ENCODE results near the gene FBXO45.
"Not testable (repeated sequence)": the region's sequence is repeated elsewhere in the genome, so short reads cannot be mapped to it uniquely, and the experiment has no call there.

FBXO45 gene

GRCh38 chr3:196557236-196557635 lies 11.2 kb upstream of the FBXO45 start:
- Histone ChIP-seq H3K27ac (ENCODE audit: low read length) (no peak overlapping the region), H3K9me3 (ENCODE audit: control insufficient read depth in 1 of 2, low read length in 2 of 2) (no peaks in the 10 kb centered on the region), H3K4me1 (ENCODE audit: control insufficient read depth in 1 of 2, insufficient read depth in 2 of 2, low read length in 2 of 2) (no peaks in the 10 kb centered on the region), H3K4me3 (ENCODE audit: low read depth in 1 of 2, low read length in 2 of 2) (no peak overlapping the region), H3K36me3 (ENCODE audit: control insufficient read depth in 1 of 2, insufficient read depth in 2 of 2, low read length in 2 of 2) (peaks cover 0 to 33% of the 10 kb centered on the region in 2 donors), H3K27me3 (ENCODE audit: low read depth, low read length) (no peaks in the 10 kb centered on the region)

GRCh38 chr3:196558476-196558875 lies 10.0 kb upstream of the FBXO45 start:
- Histone ChIP-seq H3K27ac (ENCODE audit: low read length) (no peak overlapping the region), H3K27me3 (ENCODE audit: low read depth, low read length) (no peaks in the 10 kb centered on the region), H3K9me3 (ENCODE audit: control insufficient read depth in 1 of 2, low read length in 2 of 2) (no peaks in the 10 kb centered on the region), H3K4me1 (ENCODE audit: control insufficient read depth in 1 of 2, insufficient read depth in 2 of 2, low read length in 2 of 2) (no peaks in the 10 kb centered on the region), H3K4me3 (ENCODE audit: low read depth in 1 of 2, low read length in 2 of 2) (no peak overlapping the region), H3K36me3 (ENCODE audit: control insufficient read depth in 1 of 2, insufficient read depth in 2 of 2, low read length in 2 of 2) (peaks cover 0 to 30% of the 10 kb centered on the region in 2 donors)

- no peaks in the 10 kb centered on the region for H3K9me3 ChIP-seq (ENCODE audit: control insufficient read depth in 1 of 2, low read length in 2 of 2)
- H3K4me3 ChIP-seq (ENCODE audit: low read depth in 1 of 2, low read length in 2 of 2) = no peak overlapping the region
- H3K27ac ChIP-seq (ENCODE audit: low read length) = no peak overlapping the region
- peaks cover 0 to 17% of the 10 kb centered on the region in 2 donors for H3K36me3 ChIP-seq (ENCODE audit: control insufficient read depth in 1 of 2, insufficient read depth in 2 of 2, low read length in 2 of 2)
- no peaks in the 10 kb centered on the region for H3K27me3 ChIP-seq (ENCODE audit: low read depth, low read length)
- H3K4me1 ChIP-seq (ENCODE audit: control insufficient read depth in 1 of 2, insufficient read depth in 2 of 2, low read length in 2 of 2) = no peaks in the 10 kb centered on the region
Measured at GRCh38 chr3:196559826-196560225, 8.6 kb upstream of the FBXO45 start.

GRCh38 chr3:196563721-196564225 lies 4.7 kb upstream of the FBXO45 start:
- Histone ChIP-seq H3K9me3 (ENCODE audit: control insufficient read depth in 1 of 2, low read length in 2 of 2) (no peaks in the 10 kb centered on the region), H3K36me3 (ENCODE audit: control insufficient read depth in 1 of 2, insufficient read depth in 2 of 2, low read length in 2 of 2) (peaks cover 0 to 15% of the 10 kb centered on the region in 2 donors), H3K4me1 (ENCODE audit: control insufficient read depth in 1 of 2, insufficient read depth in 2 of 2, low read length in 2 of 2) (peaks cover 0 to 9% of the 10 kb centered on the region in 2 donors), H3K27ac (ENCODE audit: low read length) (no peak overlapping the region), H3K27me3 (ENCODE audit: low read depth, low read length) (no peaks in the 10 kb centered on the region), H3K4me3 (ENCODE audit: low read depth in 1 of 2, low read length in 2 of 2) (no peak overlapping the region)

GRCh38 chr3:196569003-196569516 lies 600 bp downstream of the FBXO45 start:
- no peaks in the 10 kb centered on the region for H3K27me3 ChIP-seq (ENCODE audit: low read depth, low read length)
- peaks cover 6 to 24% of the 10 kb centered on the region in 2 donors for H3K4me1 ChIP-seq (ENCODE audit: control insufficient read depth in 1 of 2, insufficient read depth in 2 of 2, low read length in 2 of 2)
- H3K9me3 ChIP-seq (ENCODE audit: control insufficient read depth in 1 of 2, low read length in 2 of 2) = no peaks in the 10 kb centered on the region
- H3K36me3 ChIP-seq (ENCODE audit: control insufficient read depth in 1 of 2, insufficient read depth in 2 of 2, low read length in 2 of 2) = no peaks in the 10 kb centered on the region
- H3K4me3 ChIP-seq (ENCODE audit: low read depth in 1 of 2, low read length in 2 of 2) = peak overlapping the region; percentile 88 to 100
- peak overlapping the region; percentile 69 for H3K27ac ChIP-seq (ENCODE audit: low read length)

- H3K4me3 ChIP-seq (ENCODE audit: low read depth in 1 of 2, low read length in 2 of 2) = peak overlapping the region in 1 of 2 donors; percentile 100
- not testable (repeated sequence) for H3K36me3 ChIP-seq (ENCODE audit: control insufficient read depth in 1 of 2, insufficient read depth in 2 of 2, low read length in 2 of 2); H3K27ac ChIP-seq (ENCODE audit: low read length); H3K9me3 ChIP-seq (ENCODE audit: control insufficient read depth in 1 of 2, low read length in 2 of 2); H3K27me3 ChIP-seq (ENCODE audit: low read depth, low read length)
- peaks cover 6 to 24% of the 10 kb centered on the region in 2 donors for H3K4me1 ChIP-seq (ENCODE audit: control insufficient read depth in 1 of 2, insufficient read depth in 2 of 2, low read length in 2 of 2)
Measured at GRCh38 chr3:196570332-196570731, 1.9 kb downstream of the FBXO45 start.

GRCh38 chr3:196572389-196572788 lies 3.9 kb downstream of the FBXO45 start:
- H3K4me1 ChIP-seq (ENCODE audit: control insufficient read depth in 1 of 2, insufficient read depth in 2 of 2, low read length in 2 of 2) = peaks cover 6 to 21% of the 10 kb centered on the region in 2 donors
- H3K36me3 ChIP-seq (ENCODE audit: control insufficient read depth in 1 of 2, insufficient read depth in 2 of 2, low read length in 2 of 2) = peaks cover 0 to under 1% of the 10 kb centered on the region in 2 donors
- no peak overlapping the region for H3K27ac ChIP-seq (ENCODE audit: low read length)
- H3K27me3 ChIP-seq (ENCODE audit: low read depth, low read length) = no peaks in the 10 kb centered on the region
- H3K4me3 ChIP-seq (ENCODE audit: low read depth in 1 of 2, low read length in 2 of 2) = no peak overlapping the region
- no peaks in the 10 kb centered on the region for H3K9me3 ChIP-seq (ENCODE audit: control insufficient read depth in 1 of 2, low read length in 2 of 2)

GRCh38 chr3:196585044-196585757 lies 16.7 kb downstream of the FBXO45 start:
- Histone ChIP-seq H3K9me3 (ENCODE audit: control insufficient read depth in 1 of 2, low read length in 2 of 2) (no peaks in the 10 kb centered on the region), H3K36me3 (ENCODE audit: control insufficient read depth in 1 of 2, insufficient read depth in 2 of 2, low read length in 2 of 2) (peaks cover 11 to 22% of the 10 kb centered on the region in 2 donors), H3K27me3 (ENCODE audit: low read depth, low read length) (no peaks in the 10 kb centered on the region), H3K27ac (ENCODE audit: low read length) (no peak overlapping the region), H3K4me3 (ENCODE audit: low read depth in 1 of 2, low read length in 2 of 2) (no peak overlapping the region), H3K4me1 (ENCODE audit: control insufficient read depth in 1 of 2, insufficient read depth in 2 of 2, low read length in 2 of 2) (no peaks in the 10 kb centered on the region)

- H3K4me1 ChIP-seq (ENCODE audit: control insufficient read depth in 1 of 2, insufficient read depth in 2 of 2, low read length in 2 of 2) = no peaks in the 10 kb centered on the region
- peaks cover 0 to 7% of the 10 kb centered on the region in 2 donors for H3K36me3 ChIP-seq (ENCODE audit: control insufficient read depth in 1 of 2, insufficient read depth in 2 of 2, low read length in 2 of 2)
- H3K4me3 ChIP-seq (ENCODE audit: low read depth in 1 of 2, low read length in 2 of 2) = no peak overlapping the region
- H3K9me3 ChIP-seq (ENCODE audit: control insufficient read depth in 1 of 2, low read length in 2 of 2) = no peaks in the 10 kb centered on the region
- H3K27ac ChIP-seq (ENCODE audit: low read length) = no peak overlapping the region
- no peaks in the 10 kb centered on the region for H3K27me3 ChIP-seq (ENCODE audit: low read depth, low read length)
Measured at GRCh38 chr3:196590279-196590678, 21.8 kb downstream of the FBXO45 start.

- Histone ChIP-seq H3K4me1 (ENCODE audit: control insufficient read depth in 1 of 2, insufficient read depth in 2 of 2, low read length in 2 of 2) (peaks cover 0 to 4% of the 10 kb centered on the region in 2 donors), H3K27me3 (ENCODE audit: low read depth, low read length) (no peaks in the 10 kb centered on the region), H3K27ac (ENCODE audit: low read length) (no peak overlapping the region), H3K9me3 (ENCODE audit: control insufficient read depth in 1 of 2, low read length in 2 of 2) (no peaks in the 10 kb centered on the region), H3K36me3 (ENCODE audit: control insufficient read depth in 1 of 2, insufficient read depth in 2 of 2, low read length in 2 of 2) (no peaks in the 10 kb centered on the region), H3K4me3 (ENCODE audit: low read depth in 1 of 2, low read length in 2 of 2) (no peak overlapping the region)
Measured at GRCh38 chr3:196596355-196596754, 27.9 kb downstream of the FBXO45 start.

- not testable (repeated sequence) for H3K27ac ChIP-seq (ENCODE audit: low read length); H3K36me3 ChIP-seq (ENCODE audit: control insufficient read depth in 1 of 2, insufficient read depth in 2 of 2, low read length in 2 of 2); H3K27me3 ChIP-seq (ENCODE audit: low read depth, low read length); H3K9me3 ChIP-seq (ENCODE audit: control insufficient read depth in 1 of 2, low read length in 2 of 2); H3K4me1 ChIP-seq (ENCODE audit: control insufficient read depth in 1 of 2, insufficient read depth in 2 of 2, low read length in 2 of 2)
- H3K4me3 ChIP-seq (ENCODE audit: low read depth in 1 of 2, low read length in 2 of 2) = peak overlapping the region in 1 of 2 donors; percentile 49
Measured at GRCh38 chr3:196597971-196598733, 29.7 kb downstream of the FBXO45 start.
